HepG2 (cell line): ENCODE results near the gene KLHL7. TPM values are rescaled to one million over a fixed set of nuclear protein-coding genes. Genes with fewer than 3 reads are reported as not detected.

Experiments used
- ARID5B ChIP-seq: IDR thresholded peaks from 2 replicates; pipeline ENCODE4 v1.4.0; 2020; ENCODE audit warnings: mild to moderate bottlenecking, missing genetic modification reagents
- CCAR2 ChIP-seq: fragments of 200-400 bp; formaldehyde crosslinking; optimal IDR thresholded peaks from 2 replicates; pipeline ENCODE3; 2018; ENCODE audit warnings: low read depth, mild to moderate bottlenecking, low read length, moderate library complexity
- FOXA3 ChIP-seq: IDR thresholded peaks from 2 replicates; pipeline ENCODE4 v1.6.1; 2016; ENCODE audit warnings: missing genetic modification reagents, missing compliant biosample characterization
- HCFC1 ChIP-seq: fragments of 150-350 bp; IDR thresholded peaks from 2 replicates; pipeline ENCODE4 v1.6.1; 2014; ENCODE audit warnings: low read depth, low read length
- HNF1A ChIP-seq, 2 experiments: sonication (generic) in 1 of 2; formaldehyde crosslinking in 1 of 2; IDR thresholded peaks; 2 replicates each; pipeline versions ENCODE4 v1.4.0 to v1.6.1; 2016 to 2020; ENCODE audit warnings: borderline replicate concordance in 1 of 2, low read depth in 1 of 2, mild to moderate bottlenecking in 1 of 2, missing genetic modification reagents in 1 of 2
- MED1 ChIP-seq: sonication (generic); formaldehyde crosslinking; IDR thresholded peaks from 2 replicates; pipeline ENCODE4 v1.4.0; 2020; ENCODE audit warnings: missing genetic modification reagents
- PRDM10 ChIP-seq: sonication (generic); formaldehyde crosslinking; IDR thresholded peaks from 2 replicates; pipeline ENCODE4 v1.4.0; 2020; ENCODE audit warnings: low read depth, missing genetic modification reagents
- SRSF9 ChIP-seq: fragments of 200-400 bp; formaldehyde crosslinking; IDR thresholded peaks from 2 replicates; pipeline ENCODE4 v1.6.1; 2018; ENCODE audit warnings: borderline replicate concordance, mild to moderate bottlenecking, low read depth, low read length; ENCODE audit not compliant: insufficient read depth, poor library complexity, severe bottlenecking
- THAP8 ChIP-seq: sonication (generic); formaldehyde crosslinking; IDR thresholded peaks from 2 replicates; pipeline ENCODE4 v1.5.1; 2020; ENCODE audit warnings: missing genetic modification reagents, mild to moderate bottlenecking, borderline replicate concordance
- ZNF337 ChIP-seq: sonication (generic); formaldehyde crosslinking; IDR thresholded peaks from 2 replicates; pipeline ENCODE4 v1.5.1; 2020; ENCODE audit warnings: missing genetic modification reagents, low read depth, mild to moderate bottlenecking, borderline replicate concordance
- ZNF501 ChIP-seq: sonication (generic); formaldehyde crosslinking; IDR thresholded peaks from 2 replicates; pipeline ENCODE4 v1.5.1; 2020; ENCODE audit warnings: mild to moderate bottlenecking, moderate library complexity, missing genetic modification reagents
- ZNF616 ChIP-seq: sonication (generic); formaldehyde crosslinking; IDR thresholded peaks from 2 replicates; pipeline ENCODE4 v1.5.0; 2020; ENCODE audit warnings: low read depth, mild to moderate bottlenecking, missing genetic modification reagents
- ZNF652 ChIP-seq: IDR thresholded peaks from 2 replicates; pipeline ENCODE4 v1.6.1; 2016; ENCODE audit warnings: low read depth, borderline replicate concordance
- ZNF740 ChIP-seq: sonication (generic); formaldehyde crosslinking; IDR thresholded peaks from 2 replicates; pipeline ENCODE4 v1.4.0; 2020; ENCODE audit warnings: missing genetic modification reagents
- polyA plus RNA-seq, 8 experiments: library from polyadenylated mRNA; depleted of rRNA in 3 of 8; stranded (reverse) in 7 of 8; unstranded in 1 of 8; fragments of >200 nt; fragmentation: Illumina TruSeq in 4 of 8; extraction: Trizol in 4 of 8; gene quantifications; 2 replicates each; pipeline versions ENCODE4 v1.2.1 to v1.2.3, GENCODE V29; 2011 to 2016; ENCODE audit warnings: low read depth in 4 of 8, missing spikeins in 1 of 8, mixed read lengths in 1 of 8; ENCODE audit not compliant: insufficient read depth in 1 of 8
- total RNA-seq, 5 experiments: library from RNA; depleted of rRNA; stranded (reverse); fragments of >200 nt; fragmentation: Illumina TruSeq; extraction: Trizol; gene quantifications; 2 replicates each; pipeline ENCODE4 v1.2.3, GENCODE V29; 2016; ENCODE audit warnings: low read depth in 1 of 5

Gene KLHL7
- total and polyA plus RNA-seq, 2 of the 13 experiments (the other 11 are each of a cell fraction or from before 2014, with no cell fraction given): 16.2 to 34.4 TPM

- peak; percentile 85 for TF ChIP-seq ARID5B (CRISPR knock-in tag)
- TF ChIP-seq ZNF501 (CRISPR knock-in tag): peak; percentile 83
- TF ChIP-seq ZNF740: no peak; the same call in 1 of the 2 replicates
- TF ChIP-seq HCFC1: peak; percentile 62
- TF ChIP-seq MED1 (CRISPR knock-in tag): peak; percentile 73
- TF ChIP-seq PRDM10 (CRISPR knock-in tag): peak; percentile 73; the same call in 1 of the 2 replicates
- TF ChIP-seq HNF1A (IDR thresholded peaks at IDR 0.05; ENCODE audit: low read depth): no peak
- peak; percentile 83; the same call in 1 of the 2 replicates for TF ChIP-seq HNF1A (CRISPR knock-in tag; IDR thresholded peaks at IDR 0.05; ENCODE audit: borderline replicate concordance)
- TF ChIP-seq ZNF337: no peak
- no peak for TF ChIP-seq SRSF9
- TF ChIP-seq THAP8 (CRISPR knock-in tag): no peak
- TF ChIP-seq ZNF652: no peak
- no peak for TF ChIP-seq CCAR2
- peak; percentile 63 for TF ChIP-seq FOXA3 (CRISPR knock-in tag)
- TF ChIP-seq ZNF616 (CRISPR knock-in tag): no peak
Observed at GRCh38 chr7:23181684-23182553, 76.3 kb downstream of the KLHL7 start, which contains the start of gene NUP42 (continued).
